SH-SY5Y (cell line): ENCODE data around the gene EXOC2.

ENCODE experiments used
- GATA2 ChIP-seq: IDR thresholded peaks from 2 replicates; pipeline ENCODE4 v1.6.1; 2011; ENCODE audit warnings: mild to moderate bottlenecking, low read depth, low read length
- GATA3 ChIP-seq: IDR thresholded peaks from 2 replicates; pipeline ENCODE4 v1.6.1; 2011; ENCODE audit warnings: low read depth, mild to moderate bottlenecking, low read length, moderate library complexity

The EXOC2 gene

DNA sequence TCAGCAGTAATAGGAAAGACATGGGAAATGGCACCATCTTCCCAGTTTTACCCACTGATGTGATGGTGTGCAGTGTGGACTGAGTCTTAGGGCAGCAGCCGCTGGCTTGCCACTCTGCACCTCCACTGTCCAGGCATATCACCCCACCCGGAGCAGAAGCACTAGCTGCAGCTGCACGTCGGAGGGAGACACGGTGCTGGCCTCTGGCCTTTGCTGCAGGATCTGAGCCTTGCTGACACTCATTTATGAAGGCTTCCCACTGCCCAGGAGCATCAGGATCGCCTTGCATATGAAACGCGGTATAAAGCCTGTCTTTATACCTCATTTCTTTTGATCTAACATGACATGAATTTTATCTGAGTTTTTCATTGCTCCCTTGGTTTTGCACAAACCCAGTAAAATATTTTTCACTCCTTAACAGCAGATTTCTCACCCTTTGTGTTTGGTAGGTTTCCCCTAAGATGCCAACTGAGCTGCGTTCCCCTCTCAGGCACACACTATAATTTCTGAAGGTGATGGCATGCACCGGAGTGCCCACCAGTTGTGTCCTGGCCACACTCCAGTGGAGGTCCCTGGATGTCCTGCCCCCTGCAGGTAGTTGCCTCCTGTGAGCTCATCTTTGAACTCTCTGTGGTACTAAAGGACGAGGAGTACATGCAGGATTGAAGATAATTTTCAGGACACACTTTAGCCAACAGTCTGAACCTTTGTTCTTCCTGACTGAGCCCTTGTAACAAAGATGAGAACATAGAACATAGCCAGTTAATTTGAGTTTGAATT is 9.0 kb upstream of the EXOC2 start:
- TF ChIP-seq GATA3 (no peak), GATA2 (no peak)

DNA sequence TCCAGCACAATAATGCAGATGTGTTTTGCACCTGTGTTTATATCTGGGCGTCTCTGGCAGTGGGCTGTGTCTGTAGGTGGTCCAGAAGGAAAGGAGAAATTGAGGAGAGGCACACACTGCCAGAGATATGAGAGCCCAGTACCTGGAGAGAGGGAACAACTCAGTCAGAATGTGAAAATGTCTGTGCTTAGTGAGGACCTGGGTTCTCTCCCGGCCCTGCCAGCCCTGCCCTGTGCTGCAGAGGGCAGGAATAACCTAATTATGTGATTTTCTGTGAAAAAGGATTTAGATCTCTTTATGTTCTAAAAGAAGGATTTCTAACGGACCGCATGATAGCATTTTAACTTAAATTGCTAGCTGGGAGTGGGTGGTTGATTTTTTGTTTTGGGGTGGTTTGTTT is 8.3 kb upstream of the EXOC2 start:
- no peak for TF ChIP-seq GATA2

DNA sequence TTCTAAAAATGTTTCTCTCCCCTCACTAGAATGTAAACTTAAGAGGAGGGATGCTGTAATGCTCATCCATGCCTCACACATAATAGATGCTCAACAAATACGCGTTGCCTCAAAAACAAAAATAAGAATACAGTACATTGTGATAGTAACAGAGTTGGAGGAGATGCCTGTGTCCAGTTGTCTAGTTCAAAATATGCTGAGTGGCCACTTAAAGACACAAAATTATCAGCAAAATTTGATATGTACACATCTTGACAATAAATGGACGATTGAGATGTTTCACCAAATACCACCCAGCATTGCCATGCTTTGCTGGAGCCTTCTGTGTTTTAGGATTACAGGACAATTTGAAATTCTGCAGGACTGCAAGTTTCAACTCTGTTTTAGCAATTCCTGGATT is 7.6 kb upstream of the EXOC2 start:
- no peak for TF ChIP-seq GATA2
- no peak for TF ChIP-seq GATA3

DNA sequence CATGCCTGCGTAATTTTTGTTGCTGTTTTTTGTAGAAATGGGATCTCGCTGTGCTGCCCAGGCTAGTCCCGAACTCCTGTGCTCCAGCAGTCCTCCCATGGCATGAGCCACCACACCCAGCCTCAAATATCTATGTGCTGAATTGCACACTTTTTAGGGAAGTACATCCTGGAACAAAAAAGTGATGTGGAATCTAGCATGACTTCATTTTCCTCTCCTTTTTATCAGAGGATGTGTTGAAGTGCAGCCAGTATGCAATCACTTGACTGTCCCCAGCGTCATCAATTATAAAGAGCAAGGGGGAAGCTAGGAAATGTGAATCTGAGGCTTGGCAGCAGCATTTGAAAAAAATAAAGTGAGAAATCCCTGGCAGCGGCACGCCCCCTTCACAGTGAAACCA is 6.4 kb upstream of the EXOC2 start:
- no peak for TF ChIP-seq GATA3
- TF ChIP-seq GATA2, result no peak

DNA sequence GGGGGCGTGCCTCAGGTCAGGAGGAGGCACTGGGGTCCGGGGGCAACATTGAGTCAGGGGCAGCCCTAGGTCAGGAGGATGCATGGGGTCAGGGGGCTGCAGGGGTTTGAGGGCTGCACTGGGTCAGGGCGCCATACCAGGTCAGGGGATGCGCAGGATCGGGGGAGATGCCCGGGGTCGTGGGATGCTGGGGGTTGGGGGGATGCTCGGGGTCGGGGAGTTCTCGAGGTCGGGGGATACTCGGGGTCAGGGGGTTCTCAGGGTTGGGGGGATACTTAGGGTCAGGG is 727 bp upstream of the EXOC2 start:
- TF ChIP-seq GATA3, result no peak
- no peak for TF ChIP-seq GATA2

DNA sequence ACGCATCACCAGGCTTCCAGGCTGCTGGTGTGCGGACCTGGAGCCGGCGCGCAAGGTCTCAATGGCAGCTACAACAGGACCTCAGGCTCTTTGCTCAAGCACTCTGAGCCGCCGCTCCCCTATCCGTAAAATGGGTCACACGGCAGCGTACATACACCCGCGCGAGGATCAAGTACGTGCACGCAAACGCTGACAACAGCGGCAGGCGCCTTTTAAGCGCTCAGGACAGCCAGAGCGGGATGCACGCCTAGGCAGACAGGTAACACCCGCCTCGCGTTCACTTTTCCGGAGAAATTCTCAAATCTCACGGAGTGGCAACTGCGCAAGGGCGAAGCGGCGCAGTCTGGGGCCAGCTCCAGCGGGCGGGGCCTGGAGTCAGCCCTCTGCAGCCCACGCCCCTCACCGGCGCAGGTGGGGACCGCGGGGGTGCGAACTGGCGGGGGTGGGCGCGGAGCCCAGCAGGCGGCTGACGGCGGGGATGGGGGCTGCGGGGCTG is 535 bp downstream of the EXOC2 start:
- no peak for TF ChIP-seq GATA3
- no peak for TF ChIP-seq GATA2

DNA sequence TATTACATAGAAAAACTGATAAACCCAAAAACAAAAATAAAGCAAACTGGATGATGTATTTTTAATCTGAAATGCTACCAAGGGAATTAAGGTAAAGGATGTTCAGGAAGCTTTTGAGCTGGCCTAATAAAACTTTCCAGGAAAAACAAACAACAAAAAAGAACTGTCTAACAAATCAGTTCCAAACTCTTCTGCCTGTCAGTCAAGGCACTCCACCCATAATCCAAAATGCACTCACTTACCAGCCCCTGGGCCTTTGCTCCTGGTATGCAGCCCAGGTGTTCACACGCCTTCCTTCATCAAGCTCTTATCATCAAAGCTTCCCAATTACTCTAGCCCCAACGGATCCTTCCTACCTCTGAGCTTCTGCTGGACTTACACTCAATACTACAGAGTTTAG is 3.7 kb downstream of the EXOC2 start:
- TF ChIP-seq GATA3, result no peak
- no peak for TF ChIP-seq GATA2

DNA sequence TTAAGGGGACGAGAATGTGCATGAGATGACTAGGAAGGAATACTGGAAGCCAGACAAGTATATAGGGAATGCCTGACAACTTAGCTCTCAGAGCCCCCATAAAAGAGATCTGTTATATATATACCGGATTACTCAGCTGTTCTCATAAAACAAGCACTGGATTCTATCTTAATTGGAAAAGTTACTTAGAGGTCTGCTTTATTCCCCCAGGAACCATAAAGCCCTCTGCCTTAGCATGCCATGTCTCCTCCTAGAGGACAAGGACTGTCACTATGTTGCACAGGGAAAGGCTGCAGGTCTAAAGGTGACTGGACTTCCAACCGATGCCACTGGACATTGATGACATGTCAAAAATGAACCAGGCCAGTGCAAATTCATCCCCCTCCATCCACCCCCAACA is 6.4 kb downstream of the EXOC2 start:
- no peak for TF ChIP-seq GATA3
- TF ChIP-seq GATA2, result no peak

DNA sequence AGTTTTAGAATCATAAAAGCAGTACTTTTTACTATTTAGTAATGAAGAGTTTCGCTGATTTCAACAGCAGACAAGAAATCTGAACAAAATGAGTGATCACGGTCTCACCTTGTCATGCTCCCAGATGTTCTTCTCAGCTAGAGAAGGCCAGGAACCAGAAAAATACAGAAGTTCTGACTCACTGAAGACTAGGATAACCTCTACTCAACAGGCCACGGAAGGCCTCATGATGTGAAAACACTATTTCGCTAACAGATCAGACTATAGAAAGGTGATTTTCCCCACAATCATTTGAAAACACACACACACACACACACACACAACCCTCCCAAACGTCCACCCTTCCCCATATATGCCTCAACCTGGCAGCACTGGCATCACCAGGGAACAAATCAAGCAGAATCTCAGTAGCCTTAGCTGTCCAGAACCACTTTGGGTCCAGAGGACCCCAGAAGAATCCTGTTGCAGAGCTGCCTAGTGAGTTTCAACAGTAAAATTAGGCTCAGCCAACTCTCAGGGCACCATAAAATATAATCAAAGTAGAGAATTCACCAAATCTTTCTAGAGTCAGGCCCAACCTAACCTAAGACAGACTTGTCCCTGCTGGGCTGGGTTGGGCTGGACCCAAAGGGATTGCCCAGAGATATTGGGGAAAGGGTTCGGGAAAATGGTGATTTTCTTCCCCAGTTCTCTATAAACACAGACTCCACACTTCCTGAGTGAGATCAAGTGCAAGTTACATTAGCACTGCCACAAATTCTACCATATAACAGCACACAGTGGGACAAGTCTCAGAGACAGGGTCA is 7.9 kb downstream of the EXOC2 start:
- TF ChIP-seq GATA3 (no peak), GATA2 (no peak)

DNA sequence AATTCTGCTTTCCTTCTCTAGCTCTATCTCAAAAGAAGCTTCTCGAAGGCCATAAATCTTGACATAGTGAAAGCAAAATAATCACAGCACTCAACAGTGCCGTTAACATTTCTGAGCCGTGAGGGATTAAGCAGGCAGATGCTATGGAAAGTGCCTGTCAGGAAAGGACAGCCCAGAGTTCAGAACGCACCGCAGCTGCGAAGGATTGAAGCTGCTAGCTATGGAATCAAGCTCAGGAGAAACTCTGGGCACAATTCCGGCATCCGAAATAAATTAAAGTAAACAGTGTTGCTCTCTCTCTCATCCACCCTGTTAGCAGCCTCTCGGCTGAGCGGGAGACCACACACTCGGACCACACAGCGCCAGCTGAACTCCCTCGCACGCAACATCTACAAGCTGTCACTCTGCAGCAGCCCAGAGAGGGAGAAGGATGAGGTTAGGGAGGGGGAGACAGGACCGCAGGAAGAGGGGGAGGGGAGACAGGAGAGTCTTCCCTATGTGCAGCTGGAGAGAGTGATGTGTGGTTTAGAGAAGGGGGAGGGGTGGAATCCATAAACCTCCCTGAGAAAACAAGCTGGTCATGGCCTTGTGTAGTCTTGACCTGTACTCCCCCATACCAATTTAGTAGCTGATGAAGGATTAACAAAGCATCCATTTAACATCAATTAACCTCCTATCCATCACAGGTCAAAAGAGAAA is 9.0 kb downstream of the EXOC2 start:
- TF ChIP-seq GATA2 (no peak), GATA3 (no peak)

DNA sequence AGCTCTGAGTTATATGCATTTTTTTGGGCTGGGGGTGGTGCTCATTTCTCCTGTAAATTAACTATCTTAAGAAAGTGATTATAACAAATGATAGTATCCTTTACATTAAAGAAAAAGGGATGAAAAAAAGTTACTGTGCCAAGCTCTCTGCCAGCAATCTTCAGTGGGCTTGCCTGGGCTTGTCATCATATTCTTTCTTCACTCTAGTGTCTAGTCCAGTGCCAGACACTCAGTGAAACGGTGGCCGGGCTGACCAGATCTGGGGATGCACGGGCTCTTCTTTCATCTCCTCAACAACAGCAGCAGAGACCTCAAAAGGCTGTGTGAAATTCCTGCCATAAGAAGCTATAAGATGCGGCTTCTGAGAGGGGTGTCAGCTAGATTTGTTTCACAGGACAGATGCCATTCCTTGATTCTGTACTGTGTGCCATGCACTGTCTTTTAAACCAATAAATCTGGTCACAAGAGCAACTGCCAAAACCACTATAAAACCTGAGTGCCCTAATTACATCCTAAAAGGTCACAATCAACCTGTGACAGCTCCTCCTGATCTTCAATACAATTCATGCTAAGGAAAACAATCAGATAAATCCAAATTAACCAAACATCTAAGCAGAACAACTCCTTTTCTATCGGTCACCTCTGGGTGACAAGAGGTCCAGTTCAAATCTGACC is 12.1 kb downstream of the EXOC2 start:
- TF ChIP-seq GATA3 (no peak), GATA2 (no peak)

DNA sequence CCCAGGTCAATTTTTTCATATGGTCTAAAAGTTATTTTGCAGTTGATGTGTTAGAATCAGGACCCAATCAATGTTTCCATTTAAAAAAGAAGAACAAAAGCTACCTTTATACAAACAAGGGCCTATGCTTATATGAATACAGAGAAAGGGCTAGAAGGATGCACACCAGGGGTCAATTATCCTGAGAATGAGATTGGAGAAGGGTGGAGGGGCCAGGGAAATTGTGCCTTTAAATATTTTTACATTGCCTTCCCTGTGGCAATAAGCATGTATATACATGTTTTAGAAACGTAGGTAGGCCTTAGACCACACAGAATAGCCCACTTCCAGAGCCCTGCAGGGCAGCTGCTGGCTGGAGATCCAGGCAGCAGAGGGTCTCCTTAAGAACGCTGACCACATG is 12.7 kb downstream of the EXOC2 start:
- no peak for TF ChIP-seq GATA3
- TF ChIP-seq GATA2, result no peak

DNA sequence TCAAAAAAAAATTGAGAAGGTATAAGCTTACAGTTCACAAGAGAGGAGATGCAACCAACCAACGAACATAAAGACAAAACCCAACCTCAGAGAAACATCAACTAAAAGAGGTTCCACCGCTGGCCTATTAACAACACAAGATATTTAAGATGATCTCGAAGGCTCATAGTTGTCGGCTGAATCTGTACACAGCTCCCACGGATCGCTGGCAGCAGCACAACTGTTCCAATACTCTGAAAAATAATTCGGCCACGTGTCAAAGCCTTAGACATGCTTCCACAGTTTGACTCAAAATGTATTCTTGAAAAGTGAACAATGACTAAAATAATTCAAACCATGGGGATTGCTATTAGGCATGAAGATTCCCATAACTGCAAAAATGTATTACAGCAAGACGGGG is 13.7 kb downstream of the EXOC2 start:
- TF ChIP-seq GATA3 (no peak), GATA2 (no peak)

DNA sequence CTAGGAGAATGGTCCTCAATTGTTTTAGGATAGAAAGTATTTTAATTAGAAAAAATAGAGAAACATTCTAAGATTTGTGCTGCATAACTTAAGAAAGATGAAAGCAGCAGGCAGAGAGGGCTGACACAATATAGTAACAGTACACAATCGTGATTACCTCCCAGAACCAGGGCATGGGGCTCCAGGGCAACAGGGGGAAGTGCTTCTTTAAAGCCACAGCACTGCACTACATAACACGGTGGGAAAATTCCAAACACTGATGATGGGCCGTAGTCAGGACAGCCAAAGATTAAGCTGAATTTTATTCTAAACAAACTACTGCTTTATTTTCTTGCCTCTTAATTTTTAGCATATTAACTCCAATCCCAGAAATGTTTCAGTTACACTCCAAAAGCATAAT is 14.4 kb downstream of the EXOC2 start:
- no peak for TF ChIP-seq GATA2
- TF ChIP-seq GATA3, result no peak

DNA sequence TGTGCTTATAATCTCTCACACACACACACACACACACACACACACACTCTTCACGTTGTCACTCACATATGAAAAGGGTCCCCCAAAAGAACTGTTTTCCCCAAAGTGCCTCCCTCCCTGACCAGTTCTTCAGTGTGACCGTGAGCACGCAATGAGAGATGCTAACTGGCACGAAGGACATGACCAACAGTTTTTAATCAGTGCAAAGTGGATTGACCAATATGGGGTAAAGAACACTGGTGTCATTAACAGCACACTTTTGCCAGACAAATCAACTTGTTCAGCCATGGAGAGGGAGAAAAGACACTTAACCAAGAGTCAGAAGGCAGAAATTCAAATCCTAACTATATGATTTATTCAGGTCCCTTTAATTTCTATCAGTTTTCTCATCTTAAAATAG is 15.0 kb downstream of the EXOC2 start:
- TF ChIP-seq GATA2 (no peak), GATA3 (no peak)
